ENCODE measurements around the gene SETBP1. TPM values are rescaled to one million over a fixed set of nuclear protein-coding genes. Genes with fewer than 3 reads are reported as not detected.
A peak's percentile ranks its signal among the peaks of the same experiment; 100 is the strongest.

SETBP1 gene
- total and polyA plus RNA-seq, 5 experiments from 2014 or later, result 0.16 to 1.6 (median 1.6) TPM; not detected in 2

GRCh38 chr18:44954257-44954656 is 273.6 kb downstream of the SETBP1 start:
- H3K4me3 Mint-ChIP-seq, result no peak overlapping the region

GRCh38 chr18:44955825-44956224 is 275.1 kb downstream of the SETBP1 start:
- POLR2A ChIA-PET, result no interaction called here
- Mint-ChIP-seq H3K9me3 (no peaks in the 10 kb centered on the region), H3K36me3 (no peaks in the 10 kb centered on the region), H3K27me3 (peaks cover 0 to 3% (median 0%) of the 10 kb centered on the region in 5 donors), H3K4me3 (no peak overlapping the region), H3K4me1 (no peaks in the 10 kb centered on the region), H3K27ac (no peak overlapping the region)
- ATAC-seq, result no peak
- DNase-seq, result no peak

More at GRCh38 chr18:44954257-44954656, 273.6 kb downstream of the SETBP1 start:
- peaks cover 0 to 3% (median 0%) of the 10 kb centered on the region in 5 donors for H3K27me3 Mint-ChIP-seq
- POLR2A ChIA-PET, result no interaction called here
- no peaks in the 10 kb centered on the region for H3K9me3 Mint-ChIP-seq
- ATAC-seq (no peak), DNase-seq (no peak)
- no peaks in the 10 kb centered on the region for H3K36me3 Mint-ChIP-seq
- H3K4me1 Mint-ChIP-seq, result no peaks in the 10 kb centered on the region
- H3K27ac Mint-ChIP-seq, result no peak overlapping the region

DNA sequence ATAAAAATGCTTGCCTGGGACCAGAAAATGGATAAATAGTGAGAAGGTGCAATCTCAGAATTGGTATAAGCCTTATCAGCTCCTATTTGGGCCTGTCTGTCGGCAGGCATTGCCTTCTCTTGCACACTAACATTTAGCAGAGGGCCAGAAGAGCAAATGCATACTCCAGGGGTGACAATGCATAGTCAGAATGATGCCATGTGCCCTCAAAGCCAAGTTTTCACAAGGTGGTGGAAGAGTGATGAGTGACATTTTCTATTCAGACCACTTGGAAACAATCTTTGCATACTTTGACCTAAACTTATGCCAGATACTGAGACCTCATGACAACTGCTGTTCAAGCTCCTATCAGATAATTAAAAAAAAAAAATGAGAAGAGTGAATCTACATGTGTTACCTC is 276.3 kb downstream of the SETBP1 start:
- Mint-ChIP-seq H3K4me3 (no peak overlapping the region), H3K9me3 (no peaks in the 10 kb centered on the region), H3K36me3 (no peaks in the 10 kb centered on the region), H3K27ac (peak overlapping the region in 1 of 10 donors; percentile 36), H3K27me3 (peaks cover 0 to 7% (median 0%) of the 10 kb centered on the region in 5 donors), H3K4me1 (no peaks in the 10 kb centered on the region)
- no peak for ATAC-seq
- POLR2A ChIA-PET, result no interaction called here
- no peak for DNase-seq

GRCh38 chr18:44957461-44957860 is 276.8 kb downstream of the SETBP1 start:
- POLR2A ChIA-PET, result no interaction called here
- peaks cover 0 to 11% (median 0%) of the 10 kb centered on the region in 5 donors for H3K27me3 Mint-ChIP-seq
- peaks cover 0 to under 1% (median 0%) of the 10 kb centered on the region in 4 donors for H3K4me1 Mint-ChIP-seq
- no peak for ATAC-seq
- DNase-seq, result no peak
- H3K27ac Mint-ChIP-seq, result no peak overlapping the region
- no peaks in the 10 kb centered on the region for H3K36me3 Mint-ChIP-seq
- H3K4me3 Mint-ChIP-seq, result no peak overlapping the region
- no peaks in the 10 kb centered on the region for H3K9me3 Mint-ChIP-seq

DNA sequence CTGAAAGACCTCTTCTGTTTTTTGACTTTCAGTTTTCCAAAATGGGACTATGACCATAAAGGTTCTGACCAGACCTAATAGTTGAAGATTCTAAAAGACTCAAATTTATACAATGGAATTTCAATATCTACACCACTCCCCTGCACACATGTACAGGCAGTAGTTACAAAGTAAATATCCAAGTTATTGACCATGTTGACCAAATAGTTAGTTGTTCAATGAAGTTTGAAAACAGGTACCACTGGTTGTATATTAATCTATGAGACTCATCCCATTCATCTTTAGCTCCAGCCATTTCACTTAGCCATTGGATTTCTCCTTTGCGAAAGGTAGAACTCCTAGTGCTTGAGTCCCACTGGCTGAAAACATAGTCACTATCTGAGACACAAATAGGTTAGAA is 277.4 kb downstream of the SETBP1 start:
- ATAC-seq (no peak), DNase-seq (no peak)
- POLR2A ChIA-PET, result no interaction called here
- Mint-ChIP-seq H3K4me1 (peaks cover 0 to 2% (median 0%) of the 10 kb centered on the region in 4 donors), H3K27ac (no peak overlapping the region), H3K9me3 (no peaks in the 10 kb centered on the region), H3K4me3 (no peak overlapping the region), H3K27me3 (peaks cover 0 to 13% (median 0%) of the 10 kb centered on the region in 5 donors), H3K36me3 (no peaks in the 10 kb centered on the region)

DNA sequence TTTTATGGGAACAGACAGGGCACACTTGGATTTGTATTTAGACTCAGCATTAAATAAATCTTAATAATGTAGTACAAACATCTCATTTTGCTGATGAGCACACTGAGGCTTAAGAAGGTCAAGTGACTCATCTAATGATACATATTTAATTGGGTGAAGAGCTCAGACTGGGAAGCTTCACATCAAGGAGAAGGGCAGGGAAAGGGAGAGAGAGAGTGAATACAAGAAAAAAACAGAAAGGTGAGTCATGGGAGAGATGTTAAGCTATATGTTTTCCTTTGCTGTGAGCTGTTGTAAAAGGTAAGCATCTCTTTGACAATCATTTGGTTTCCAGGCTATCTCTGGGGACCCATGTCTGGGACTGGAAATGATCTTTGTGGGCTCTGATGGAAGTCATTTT is 277.8 kb downstream of the SETBP1 start:
- no peak for DNase-seq
- POLR2A ChIA-PET, result no interaction called here
- H3K4me3 Mint-ChIP-seq, result no peak overlapping the region
- ATAC-seq, result no peak
- peaks cover 0 to 13% (median 0%) of the 10 kb centered on the region in 5 donors for H3K27me3 Mint-ChIP-seq
- H3K9me3 Mint-ChIP-seq, result no peaks in the 10 kb centered on the region
- no peaks in the 10 kb centered on the region for H3K36me3 Mint-ChIP-seq
- peaks cover 0 to 2% (median 0%) of the 10 kb centered on the region in 4 donors for H3K4me1 Mint-ChIP-seq
- H3K27ac Mint-ChIP-seq, result no peak overlapping the region

DNA sequence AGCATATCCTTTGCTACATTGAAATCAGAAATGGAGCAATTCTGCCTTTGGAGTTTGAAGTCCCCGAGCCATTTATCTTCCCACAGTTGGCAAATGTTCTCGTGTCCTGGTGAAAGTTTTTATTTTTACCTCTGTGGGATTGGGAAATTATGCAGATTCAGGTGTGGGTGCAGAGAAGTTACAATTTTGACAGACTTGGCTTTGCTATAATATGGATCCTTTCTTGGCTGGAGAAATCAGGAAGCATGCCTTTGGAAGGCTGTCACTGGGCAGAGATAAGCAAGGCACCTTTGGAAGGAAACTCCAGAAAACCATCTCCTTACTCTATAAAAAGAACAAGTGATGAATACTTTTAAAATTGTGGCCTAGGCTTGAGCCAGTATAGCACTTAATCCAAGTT is 278.3 kb downstream of the SETBP1 start:
- POLR2A ChIA-PET, result no interaction called here
- H3K4me1 Mint-ChIP-seq, result peaks cover 0 to 2% (median 0%) of the 10 kb centered on the region in 4 donors
- no peak overlapping the region for H3K4me3 Mint-ChIP-seq
- no peaks in the 10 kb centered on the region for H3K36me3 Mint-ChIP-seq
- H3K27ac Mint-ChIP-seq, result no peak overlapping the region
- H3K9me3 Mint-ChIP-seq, result no peaks in the 10 kb centered on the region
- ATAC-seq, result no peak
- H3K27me3 Mint-ChIP-seq, result peaks cover 0 to 13% (median 0%) of the 10 kb centered on the region in 5 donors
- DNase-seq, result no peak

GRCh38 chr18:44960580-44960979 is 279.9 kb downstream of the SETBP1 start:
- H3K27ac Mint-ChIP-seq, result no peak overlapping the region
- no peaks in the 10 kb centered on the region for H3K36me3 Mint-ChIP-seq
- POLR2A ChIA-PET, result no interaction called here

GRCh38 chr18:44961288-44961995 is 280.8 kb downstream of the SETBP1 start:
- no peaks in the 10 kb centered on the region for H3K9me3 Mint-ChIP-seq
- peaks cover 0 to 3% (median 2%) of the 10 kb centered on the region in 4 donors for H3K4me1 Mint-ChIP-seq
- no peak overlapping the region for H3K4me3 Mint-ChIP-seq
- H3K36me3 Mint-ChIP-seq, result no peaks in the 10 kb centered on the region
- ATAC-seq (no peak), DNase-seq (no peak)
- POLR2A ChIA-PET, result no interaction called here
- H3K27ac Mint-ChIP-seq, result no peak overlapping the region
- peaks cover 0 to 13% (median 0%) of the 10 kb centered on the region in 5 donors for H3K27me3 Mint-ChIP-seq

More at GRCh38 chr18:44960580-44960979, 279.9 kb downstream of the SETBP1 start:
- Mint-ChIP-seq H3K9me3 (no peaks in the 10 kb centered on the region), H3K27me3 (peaks cover 0 to 13% (median 0%) of the 10 kb centered on the region in 5 donors), H3K4me3 (no peak overlapping the region), H3K4me1 (peaks cover 0 to 2% (median 0%) of the 10 kb centered on the region in 4 donors)
- ATAC-seq, result no peak
- no peak for DNase-seq

DNA sequence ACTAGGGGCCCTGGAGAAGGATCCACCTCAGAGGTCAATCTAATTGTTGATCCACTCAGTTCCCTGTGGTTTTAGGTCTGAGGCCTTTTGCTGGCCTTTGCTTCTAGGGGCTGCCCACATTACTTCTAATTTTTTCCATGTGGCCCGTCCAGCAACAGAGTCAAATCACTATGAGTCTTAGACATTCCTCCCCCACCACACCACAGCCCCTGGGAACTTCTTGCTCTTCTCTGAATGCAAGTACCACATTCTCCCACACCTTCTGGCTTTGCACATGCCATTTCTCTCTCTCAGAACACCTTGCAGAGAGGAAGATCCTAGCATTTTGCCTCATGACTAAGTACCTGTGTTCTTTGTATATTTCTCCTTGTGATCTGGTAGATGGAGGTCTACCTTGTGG is 286.9 kb downstream of the SETBP1 start:
- POLR2A ChIA-PET, result no interaction called here

DNA sequence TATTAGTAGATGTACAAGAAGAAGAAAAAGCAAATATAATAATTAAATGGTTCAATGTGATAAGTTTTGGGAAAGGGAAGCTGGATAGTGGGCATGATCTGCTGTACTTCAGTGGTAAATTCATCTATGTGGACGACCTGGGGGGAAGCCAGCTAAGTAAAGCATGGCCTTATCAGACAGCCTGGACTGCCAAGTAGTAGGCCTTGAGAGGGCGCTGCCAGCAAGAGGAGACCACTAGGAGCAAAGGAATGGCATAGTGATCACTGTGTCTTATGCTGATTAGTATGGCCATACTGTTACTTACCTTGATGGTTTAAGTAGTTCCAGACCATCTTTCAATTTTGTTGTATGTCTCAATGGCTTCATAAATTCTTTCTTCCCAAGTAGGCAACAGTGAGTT is 287.6 kb downstream of the SETBP1 start:
- Mint-ChIP-seq H3K27ac (no peak overlapping the region), H3K4me1 (peaks cover 0 to 4% (median 1%) of the 10 kb centered on the region in 4 donors), H3K27me3 (peaks cover 0 to 2% (median 0%) of the 10 kb centered on the region in 5 donors), H3K4me3 (no peak overlapping the region), H3K36me3 (no peaks in the 10 kb centered on the region), H3K9me3 (no peaks in the 10 kb centered on the region)
- POLR2A ChIA-PET, result no interaction called here
- DNase-seq (no peak), ATAC-seq (no peak)

More for the DNA sequence above, 286.9 kb downstream of the SETBP1 start:
- H3K27ac Mint-ChIP-seq, result no peak overlapping the region
- no peak overlapping the region for H3K4me3 Mint-ChIP-seq
- peaks cover 0 to 2% (median 0%) of the 10 kb centered on the region in 5 donors for H3K27me3 Mint-ChIP-seq
- H3K36me3 Mint-ChIP-seq, result no peaks in the 10 kb centered on the region
- ATAC-seq, result no peak
- no peaks in the 10 kb centered on the region for H3K9me3 Mint-ChIP-seq
- peaks cover 0 to 4% (median 1%) of the 10 kb centered on the region in 4 donors for H3K4me1 Mint-ChIP-seq
- DNase-seq, result no peak

DNA sequence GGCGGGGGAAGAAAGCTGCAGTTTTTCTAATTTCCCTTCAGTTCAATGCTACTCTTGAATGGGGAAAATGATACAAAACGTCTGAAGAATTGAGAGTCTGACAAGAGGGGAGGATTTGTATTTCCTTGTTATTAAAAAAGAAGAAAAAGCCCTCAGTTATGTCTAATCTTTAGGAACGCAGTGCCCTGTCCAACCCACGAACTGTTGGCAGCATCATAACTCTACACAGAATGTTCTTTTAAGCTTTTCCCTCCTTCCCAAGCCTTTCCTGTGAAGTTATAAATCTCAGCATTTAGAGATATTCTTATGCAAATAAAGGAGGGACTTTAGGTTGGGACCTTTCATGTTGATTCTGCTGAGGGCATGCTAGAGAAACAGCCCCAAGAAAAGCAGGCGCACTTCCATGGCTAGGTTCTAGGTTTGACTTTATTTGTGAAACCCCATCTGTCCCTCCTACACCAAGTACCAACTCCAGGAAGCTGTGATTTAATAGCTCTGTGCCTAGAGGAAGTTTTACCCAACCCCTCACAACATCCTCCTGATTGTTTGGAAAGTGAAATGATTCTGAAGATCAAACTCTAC is 288.6 kb downstream of the SETBP1 start:
- POLR2A ChIA-PET, result no interaction called here
- Mint-ChIP-seq H3K36me3 (no peaks in the 10 kb centered on the region), H3K27ac (no peak overlapping the region), H3K4me3 (no peak overlapping the region), H3K27me3 (peaks cover 0 to 7% (median 0%) of the 10 kb centered on the region in 5 donors), H3K9me3 (no peaks in the 10 kb centered on the region), H3K4me1 (peaks cover 0 to 4% (median 1%) of the 10 kb centered on the region in 4 donors)
- DNase-seq, result no peak
- ATAC-seq, result no peak

DNA sequence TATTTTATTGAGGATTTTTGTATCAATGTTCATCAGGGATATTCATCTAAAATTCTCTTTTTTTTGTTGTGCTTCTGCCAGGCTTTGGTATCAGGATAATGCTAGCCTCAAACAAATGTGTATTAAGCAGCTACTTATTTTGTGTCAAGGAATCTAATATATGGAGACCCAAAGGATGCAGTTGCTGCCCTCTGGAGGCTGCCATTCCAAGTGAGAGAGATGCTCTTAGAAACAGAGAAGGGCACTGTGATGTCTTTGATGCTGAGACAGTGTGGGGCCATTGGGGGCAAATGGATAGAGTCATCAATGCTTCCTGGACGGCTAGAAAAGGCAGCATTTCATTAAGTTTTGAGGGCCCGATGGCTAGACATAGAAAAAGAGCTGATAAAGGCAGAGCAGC is 292.6 kb downstream of the SETBP1 start:
- POLR2A ChIA-PET, result no interaction called here
- H3K4me1 Mint-ChIP-seq, result no peaks in the 10 kb centered on the region
- H3K27ac Mint-ChIP-seq, result peak overlapping the region in 1 of 10 donors; percentile 2
- H3K27me3 Mint-ChIP-seq, result peaks cover 0 to 7% (median 0%) of the 10 kb centered on the region in 5 donors
- ATAC-seq (no peak), DNase-seq (no peak)
- no peak overlapping the region for H3K4me3 Mint-ChIP-seq
- H3K9me3 Mint-ChIP-seq, result no peaks in the 10 kb centered on the region
- H3K36me3 Mint-ChIP-seq, result no peaks in the 10 kb centered on the region
